GM12865 (cell line): ENCODE measurements around the gene LPCAT4.

Source experiments
- DNase-seq: peaks from one replicate; pipeline ENCODE4 v3.0.0; 2010; ENCODE audit warnings: low read depth
- H3K4me3 ChIP-seq: 2 replicates; pipeline ENCODE4 v1.5.1; 2011; ENCODE audit warnings: mild to moderate bottlenecking, low read depth, low read length, control low read depth
- TF ChIP-seq, protein P1 (sequence below): IDR thresholded peaks from 2 replicates; pipeline ENCODE4 v1.5.1; 2011; ENCODE audit warnings: low read length, control low read depth, low read depth, inconsistent platforms; ENCODE audit not compliant: insufficient read depth; ENCODE audit errors: missing control alignments

LPCAT4 gene

DNA sequence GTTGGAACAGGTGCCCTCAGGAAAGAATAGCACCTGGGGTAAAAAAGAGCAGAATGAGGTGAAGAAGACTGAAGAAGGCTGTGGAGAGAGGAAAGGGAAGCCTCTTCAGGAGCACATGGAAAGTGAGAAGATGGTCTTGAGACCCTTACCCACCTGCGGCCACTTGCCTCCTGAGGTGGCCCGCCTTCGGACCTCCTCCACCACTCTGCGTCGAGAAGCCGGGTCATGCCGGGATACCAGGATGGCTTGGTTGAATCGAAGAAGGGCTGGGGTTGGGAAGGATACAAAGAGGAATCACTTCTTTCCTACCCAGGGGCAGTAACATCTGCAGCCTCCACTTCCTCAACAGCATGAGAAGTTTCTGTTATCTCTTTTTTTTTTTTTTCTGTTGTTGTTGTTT lies 3.0 kb downstream of the LPCAT4 start:
- no peak for DNase-seq
- TF ChIP-seq, protein P1, sequence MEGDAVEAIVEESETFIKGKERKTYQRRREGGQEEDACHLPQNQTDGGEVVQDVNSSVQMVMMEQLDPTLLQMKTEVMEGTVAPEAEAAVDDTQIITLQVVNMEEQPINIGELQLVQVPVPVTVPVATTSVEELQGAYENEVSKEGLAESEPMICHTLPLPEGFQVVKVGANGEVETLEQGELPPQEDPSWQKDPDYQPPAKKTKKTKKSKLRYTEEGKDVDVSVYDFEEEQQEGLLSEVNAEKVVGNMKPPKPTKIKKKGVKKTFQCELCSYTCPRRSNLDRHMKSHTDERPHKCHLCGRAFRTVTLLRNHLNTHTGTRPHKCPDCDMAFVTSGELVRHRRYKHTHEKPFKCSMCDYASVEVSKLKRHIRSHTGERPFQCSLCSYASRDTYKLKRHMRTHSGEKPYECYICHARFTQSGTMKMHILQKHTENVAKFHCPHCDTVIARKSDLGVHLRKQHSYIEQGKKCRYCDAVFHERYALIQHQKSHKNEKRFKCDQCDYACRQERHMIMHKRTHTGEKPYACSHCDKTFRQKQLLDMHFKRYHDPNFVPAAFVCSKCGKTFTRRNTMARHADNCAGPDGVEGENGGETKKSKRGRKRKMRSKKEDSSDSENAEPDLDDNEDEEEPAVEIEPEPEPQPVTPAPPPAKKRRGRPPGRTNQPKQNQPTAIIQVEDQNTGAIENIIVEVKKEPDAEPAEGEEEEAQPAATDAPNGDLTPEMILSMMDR, result no peak
- H3K4me3 ChIP-seq, result no peak overlapping the region

DNA sequence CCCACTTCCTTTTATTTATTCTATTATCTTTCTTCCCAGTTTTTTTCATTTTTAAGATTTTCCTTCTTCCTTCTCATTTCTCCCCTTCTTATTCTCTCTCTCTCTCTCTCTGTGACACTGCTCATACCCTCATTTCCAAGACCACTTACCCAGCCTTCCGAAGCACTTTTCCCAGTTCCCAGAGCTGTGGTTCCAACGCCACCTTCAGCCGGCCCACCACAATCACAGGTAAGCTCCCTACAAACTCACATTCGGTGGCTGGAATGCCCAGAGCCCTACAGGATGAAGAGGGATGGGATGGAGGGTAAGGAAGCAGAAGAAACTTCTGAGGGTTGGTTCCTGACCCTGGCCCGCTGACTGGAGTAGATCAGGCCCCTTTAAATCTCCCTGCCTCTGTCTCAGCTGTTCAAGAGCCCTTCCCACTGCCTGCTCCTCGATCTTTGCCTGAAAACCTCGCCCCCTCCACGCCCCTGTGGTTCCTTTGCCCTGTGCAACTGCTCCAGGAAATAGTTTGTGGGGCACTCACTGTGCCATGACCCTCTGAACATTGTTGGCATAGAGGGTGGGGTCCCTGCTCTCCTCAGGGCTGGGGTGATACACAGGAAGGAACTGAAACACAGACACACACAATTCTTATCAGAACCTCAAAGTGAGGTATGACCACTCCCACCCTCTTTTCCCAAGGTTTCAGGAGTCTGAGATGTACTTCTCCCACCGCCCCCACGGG lies 4.8 kb downstream of the LPCAT4 start:
- TF ChIP-seq, protein P1, result no peak
- no peak for DNase-seq

GRCh38 chr15:34361278-34361677 lies 5.7 kb downstream of the LPCAT4 start:
- H3K4me3 ChIP-seq, result no peak overlapping the region
- TF ChIP-seq, protein P1, result no peak
- DNase-seq, result no peak

More for the DNA sequence above, 4.8 kb downstream of the LPCAT4 start:
- no peak overlapping the region for H3K4me3 ChIP-seq

- TF ChIP-seq, protein P1, result no peak
- no peak for DNase-seq
- H3K4me3 ChIP-seq, result no peak overlapping the region
These were observed 6.7 kb downstream of the LPCAT4 start for GRCh38 chr15:34360298-34360697.

GRCh38 chr15:34359416-34359815 lies 7.6 kb downstream of the LPCAT4 start:
- no peak for DNase-seq
- TF ChIP-seq, protein P1, result no peak
- H3K4me3 ChIP-seq, result no peak overlapping the region

- DNase-seq, result no peak
- TF ChIP-seq, protein P1, result no peak
- no peak overlapping the region for H3K4me3 ChIP-seq
These were observed 8.0 kb downstream of the LPCAT4 start for GRCh38 chr15:34358948-34359347.

DNA sequence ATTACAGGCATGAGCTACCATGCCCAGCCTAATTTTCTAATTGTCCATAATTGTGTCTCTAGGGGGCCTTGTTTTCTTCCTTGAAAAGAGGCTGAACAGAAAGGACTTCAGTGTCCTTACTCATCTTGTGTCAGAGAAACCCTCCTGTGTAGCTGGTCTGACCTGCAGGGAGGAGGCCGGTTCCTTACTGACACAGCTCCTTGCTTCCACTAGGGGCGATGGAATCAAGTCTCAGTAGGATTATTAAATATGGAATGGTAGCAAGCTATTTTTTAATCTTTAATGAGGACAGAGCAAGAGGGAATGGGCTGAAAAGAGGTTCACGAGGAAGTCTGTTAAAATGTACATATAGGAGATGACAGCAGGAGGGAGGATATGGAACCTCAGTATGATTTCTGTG lies 8.6 kb downstream of the LPCAT4 start:
- TF ChIP-seq, protein P1, result no peak
- DNase-seq, result no peak
- H3K4me3 ChIP-seq, result no peak overlapping the region
